NCI-H1048 (cell line): ENCODE measurements around the gene ABCC6.
"Not testable (repeated sequence)": the region's sequence is repeated elsewhere in the genome, so short reads cannot be mapped to it uniquely, and the experiment has no call there.

Experiments used
- DNase-seq: peaks from one replicate; lab custom pipeline; 2025; lab: John Stamatoyannopoulos, UW

The ABCC6 gene

GRCh38 chr16:16190546-16190945 lies 32.7 kb downstream of the ABCC6 start:
- no peak for DNase-seq

- DNase-seq = no peak
Measured at GRCh38 chr16:16189842-16190241, 33.5 kb downstream of the ABCC6 start.

- DNase-seq = no peak
Measured at GRCh38 chr16:16188827-16189226, 34.5 kb downstream of the ABCC6 start.

- no peak for DNase-seq
Measured at GRCh38 chr16:16186820-16187219, 36.5 kb downstream of the ABCC6 start.

- no peak for DNase-seq
Measured at GRCh38 chr16:16185095-16185494, 38.2 kb downstream of the ABCC6 start.

- no peak for DNase-seq
Measured at GRCh38 chr16:16184594-16184993, 38.7 kb downstream of the ABCC6 start.

- DNase-seq = no peak
Measured at GRCh38 chr16:16183562-16183961, 39.7 kb downstream of the ABCC6 start.

GRCh38 chr16:16182918-16183317 lies 40.4 kb downstream of the ABCC6 start:
- DNase-seq = no peak

GRCh38 chr16:16181748-16182147 lies 41.5 kb downstream of the ABCC6 start:
- DNase-seq = not testable (repeated sequence)

GRCh38 chr16:16178455-16179162 lies 44.7 kb downstream of the ABCC6 start:
- no peak for DNase-seq

GRCh38 chr16:16176328-16176727 lies 47.0 kb downstream of the ABCC6 start:
- DNase-seq = no peak

- DNase-seq = no peak
Measured at GRCh38 chr16:16175296-16175695, 48.0 kb downstream of the ABCC6 start.

GRCh38 chr16:16172991-16173390 lies 50.3 kb downstream of the ABCC6 start:
- no peak for DNase-seq

GRCh38 chr16:16171332-16171919 lies 51.9 kb downstream of the ABCC6 start:
- DNase-seq = no peak

- DNase-seq = no peak
Measured at GRCh38 chr16:16169615-16170014, 53.7 kb downstream of the ABCC6 start.

- DNase-seq = no peak
Measured at GRCh38 chr16:16168431-16168830, 54.9 kb downstream of the ABCC6 start.

- DNase-seq = no peak
Measured at GRCh38 chr16:16167927-16168326, 55.4 kb downstream of the ABCC6 start.

- no peak for DNase-seq
Measured at GRCh38 chr16:16166949-16167348, 56.3 kb downstream of the ABCC6 start.

GRCh38 chr16:16166085-16166484 lies 57.2 kb downstream of the ABCC6 start:
- no peak for DNase-seq

GRCh38 chr16:16164243-16164642 lies 59.1 kb downstream of the ABCC6 start:
- DNase-seq = no peak

GRCh38 chr16:16163571-16163970 lies 59.7 kb downstream of the ABCC6 start:
- DNase-seq = no peak

- DNase-seq = no peak
Measured at GRCh38 chr16:16163109-16163508, 60.2 kb downstream of the ABCC6 start.

GRCh38 chr16:16162591-16162990 lies 60.7 kb downstream of the ABCC6 start:
- DNase-seq = no peak

GRCh38 chr16:16161840-16162239 lies 61.5 kb downstream of the ABCC6 start:
- DNase-seq = not testable (repeated sequence)
